Anterior cingulate cortex (tissue), 58 donors: ENCODE results near the gene SELENOS.
A peak's percentile ranks its signal among the peaks of the same experiment; 100 is the strongest.

Experiments used
- DNase-seq, 58 donors: peaks; one replicate each; lab custom pipeline; 2025; lab: John Stamatoyannopoulos, UW

The SELENOS gene

DNA sequence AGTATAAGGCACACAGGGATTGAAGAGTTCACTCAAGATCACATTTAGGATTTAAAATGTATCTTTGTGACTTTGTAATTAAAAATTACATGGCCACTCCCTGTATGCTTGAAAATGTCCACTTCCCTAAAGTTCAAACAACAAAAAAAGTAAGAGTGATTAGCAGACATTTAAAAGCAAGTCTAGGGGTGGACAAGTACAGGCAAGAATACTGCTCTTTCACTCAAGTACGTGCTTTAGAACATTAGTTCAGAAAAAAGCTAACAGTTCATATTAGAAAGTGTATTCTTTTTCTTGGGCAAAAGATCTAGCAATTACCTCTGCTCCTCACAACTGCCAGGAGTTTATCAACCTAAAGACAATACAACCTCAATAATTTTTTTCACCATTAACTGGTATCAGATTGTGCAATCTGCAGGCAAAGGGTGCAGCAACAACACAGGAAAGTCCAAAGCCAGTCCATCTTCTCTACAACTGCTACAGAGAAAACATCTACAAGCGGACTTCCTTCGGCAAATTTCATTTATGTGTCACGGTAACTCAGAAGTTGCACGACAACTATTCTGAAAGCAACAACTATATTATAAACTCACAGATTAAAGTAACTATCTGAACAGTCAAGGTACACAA lies 43.5 kb downstream of the SELENOS start:
- no peak for DNase-seq

DNA sequence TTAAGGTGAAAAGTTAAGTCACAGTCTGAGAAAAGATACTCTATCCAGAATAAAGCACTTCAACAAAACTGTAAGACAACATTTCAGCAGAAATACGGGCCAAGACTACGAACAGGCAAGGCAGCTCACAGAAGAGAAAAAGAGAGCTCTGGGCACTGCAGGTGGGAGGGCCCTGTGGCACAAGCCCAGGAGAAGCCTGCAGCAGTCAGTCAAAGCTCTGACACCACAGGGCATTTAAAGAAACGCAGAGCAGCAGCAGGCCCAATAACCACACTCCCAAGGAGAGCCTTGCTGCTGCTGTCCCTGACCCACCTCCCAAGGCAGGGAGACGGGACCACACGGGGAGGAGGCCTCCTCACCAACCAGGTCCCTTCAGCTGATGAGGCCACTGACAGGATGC lies 44.6 kb downstream of the SELENOS start:
- DNase-seq = peak in 4 of 58 donors; percentile 7 to 23 (median 10)

DNA sequence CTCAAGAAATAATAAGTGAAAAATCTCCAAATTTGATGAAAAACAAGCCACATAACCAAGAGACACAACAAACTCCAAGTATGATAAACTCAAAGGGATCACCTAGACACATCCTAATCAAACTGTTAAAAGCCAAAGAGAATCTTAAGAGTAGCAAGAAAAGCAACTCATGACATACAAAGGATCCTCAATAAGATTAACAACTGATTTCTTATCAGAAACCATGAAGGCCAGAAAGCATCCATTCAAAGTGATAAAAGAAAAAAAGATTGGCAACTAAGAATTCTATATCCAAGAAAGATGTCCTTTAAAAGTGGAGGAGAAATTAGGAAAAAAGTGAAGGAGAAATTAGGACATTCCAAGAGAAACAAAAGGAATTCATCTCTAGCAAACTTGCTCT lies 49.0 kb downstream of the SELENOS start:
- DNase-seq = no peak

DNA sequence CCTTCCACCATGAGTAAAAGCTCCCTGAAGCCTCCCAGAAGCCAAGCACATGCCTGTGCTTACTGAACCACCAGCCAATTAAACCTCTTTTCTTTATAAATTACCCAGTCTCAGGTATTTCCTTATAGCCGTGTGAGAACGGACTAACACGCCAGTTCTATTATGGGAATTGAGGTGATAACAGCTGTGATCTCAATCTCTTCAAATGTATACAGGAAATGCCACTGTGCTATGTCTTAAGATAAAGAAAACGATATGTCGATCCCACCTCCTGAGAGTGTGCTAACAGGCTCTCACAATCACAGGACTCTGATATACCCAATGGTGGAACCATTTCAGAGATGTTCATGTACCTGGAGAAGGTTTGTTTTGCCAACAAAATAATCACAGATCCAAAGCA lies 51.6 kb downstream of the SELENOS start:
- no peak for DNase-seq
